HepG2 (cell line): ENCODE measurements around the gene HDAC4.

Experiments used
- BHLHE40 ChIP-seq: IDR thresholded peaks from 2 replicates; pipeline ENCODE4 v1.6.1; 2011; ENCODE audit warnings: low read length, improper control_type of control experiment
- CHD2 ChIP-seq: IDR thresholded peaks from 2 replicates; pipeline ENCODE4 v1.6.1; 2011; ENCODE audit warnings: low read depth, low read length, improper control_type of control experiment
- CTCF ChIP-seq: sonication (generic); formaldehyde crosslinking; IDR thresholded peaks from 2 replicates; pipeline ENCODE4 v1.5.0; 2020; ENCODE audit warnings: mild to moderate bottlenecking, missing genetic modification reagents, moderate library complexity
- EP300 ChIP-seq, 3 experiments: sonication (generic) in 1 of 3; formaldehyde crosslinking in 1 of 3; IDR thresholded peaks; 2 replicates each; pipeline versions ENCODE4 v1.5.1 to v1.6.1; 2011 to 2020; ENCODE audit warnings: low read depth in 2 of 3, low read length in 2 of 3, borderline replicate concordance in 1 of 3, improper control_type of control experiment in 1 of 3, mild to moderate bottlenecking in 1 of 3, missing genetic modification reagents in 1 of 3, moderate library complexity in 1 of 3
- GMEB2 ChIP-seq: IDR thresholded peaks from 2 replicates; pipeline ENCODE4 v1.6.1; 2016; ENCODE audit warnings: missing biosample characterization, missing genetic modification reagents, low read depth
- HDAC1 ChIP-seq: sonication (generic); formaldehyde crosslinking; IDR thresholded peaks from 2 replicates; pipeline ENCODE4 v1.5.1; 2020; ENCODE audit warnings: mild to moderate bottlenecking, missing genetic modification reagents
- MTA1 ChIP-seq: sonication (generic); formaldehyde crosslinking; IDR thresholded peaks from 2 replicates; pipeline ENCODE4 v1.4.0; 2020; ENCODE audit warnings: missing genetic modification reagents, mild to moderate bottlenecking, borderline replicate concordance
- MYC ChIP-seq: sonication (generic); formaldehyde crosslinking; IDR thresholded peaks from 2 replicates; pipeline ENCODE4 v1.9.0; 2021; ENCODE audit warnings: missing genetic modification reagents, borderline replicate concordance
- POLR2A ChIP-seq, 2 experiments: IDR thresholded peaks; 2 replicates each; pipeline ENCODE4 v1.6.1; 2011; ENCODE audit warnings: low read depth in 2 of 2, low read length in 2 of 2, mild to moderate bottlenecking in 1 of 2, moderate library complexity in 1 of 2; ENCODE audit not compliant: insufficient read depth in 1 of 2
- RBM22 ChIP-seq: fragments of 200-400 bp; formaldehyde crosslinking; optimal IDR thresholded peaks from 2 replicates; pipeline ENCODE3; 2017; ENCODE audit warnings: mild to moderate bottlenecking, low read length, moderate library complexity
- SMAD1 ChIP-seq: sonication (generic); formaldehyde crosslinking; IDR thresholded peaks from 2 replicates; pipeline ENCODE4 v1.4.0; 2020; ENCODE audit warnings: missing genetic modification reagents, low read depth, mild to moderate bottlenecking, borderline replicate concordance
- SNAPC4 ChIP-seq: sonication (generic); formaldehyde crosslinking; IDR thresholded peaks from 2 replicates; pipeline ENCODE4 v1.4.0; 2020; ENCODE audit warnings: mild to moderate bottlenecking, missing genetic modification reagents
- ZNF138 ChIP-seq: sonication (generic); formaldehyde crosslinking; IDR thresholded peaks from 2 replicates; pipeline ENCODE4 v1.5.0; 2020; ENCODE audit warnings: mild to moderate bottlenecking, low read depth, missing genetic modification reagents
- ZZZ3 ChIP-seq: sonication (generic); formaldehyde crosslinking; IDR thresholded peaks from 2 replicates; pipeline ENCODE4 v1.4.0; 2020; ENCODE audit warnings: missing genetic modification reagents, mild to moderate bottlenecking, borderline replicate concordance

GRCh38 chr2:239282448-239283287, 118.2 kb downstream of the HDAC4 start:
- TF ChIP-seq MYC (CRISPR knock-in tag) = no peak
- no peak for TF ChIP-seq SNAPC4 (CRISPR knock-in tag)
- no peak for TF ChIP-seq CTCF (CRISPR knock-in tag)
- no peak for TF ChIP-seq RBM22
- no peak for TF ChIP-seq MTA1 (CRISPR knock-in tag)
- no peak for TF ChIP-seq CHD2
- no peak for TF ChIP-seq POLR2A (IDR thresholded peaks at IDR 0.05; ENCODE audit: insufficient read depth in 1 of 2, low read depth in 2 of 2, low read length in 2 of 2)
- TF ChIP-seq ZNF138 (CRISPR knock-in tag) = no peak
- no peak for TF ChIP-seq BHLHE40
- TF ChIP-seq HDAC1 (CRISPR knock-in tag) = no peak
- no peak for TF ChIP-seq SMAD1 (CRISPR knock-in tag)
- no peak for TF ChIP-seq ZZZ3 (CRISPR knock-in tag)
- TF ChIP-seq GMEB2 (CRISPR knock-in tag) = no peak
- no peak for TF ChIP-seq EP300 (IDR thresholded peaks at IDR 0.05; ENCODE audit: low read depth in 2 of 2, low read length in 2 of 2)
- no peak for TF ChIP-seq EP300 (CRISPR knock-in tag; IDR thresholded peaks at IDR 0.05; ENCODE audit: borderline replicate concordance)
